Hepatocyte (in vitro differentiated cells): ENCODE measurements around the gene LONP1.

ENCODE experiments used
- CTCF ChIP-seq: fragments of 200-600 bp; sonication (generic); IDR thresholded peaks from 2 replicates; pipeline ENCODE4 v1.5.1; 2016; ENCODE audit warnings: antibody characterized with exemption, mild to moderate bottlenecking; ENCODE audit not compliant: poor library complexity
- EZH2 ChIP-seq: fragments of 200-600 bp; sonication (generic); IDR thresholded peaks from 2 replicates; pipeline ENCODE4 v1.6.1; 2016; ENCODE audit warnings: antibody characterized with exemption, mild to moderate bottlenecking, borderline replicate concordance
- EZH2phosphoT487 ChIP-seq: fragments of 200-600 bp; sonication (generic); IDR thresholded peaks from one replicate; pipeline ENCODE4 v1.6.1; 2018; ENCODE audit warnings: antibody characterized with exemption, mild to moderate bottlenecking, low read depth, moderate library complexity; ENCODE audit not compliant: unreplicated experiment, severe bottlenecking

GRCh38 chr19:5705552-5705951, 14.4 kb downstream of the LONP1 start:
- no peak for TF ChIP-seq CTCF
- TF ChIP-seq EZH2: no peak
- TF ChIP-seq EZH2phosphoT487: no peak
